Ishikawa (cell line): Measurements from ENCODE around the gene MVD.

Experiments used
- CEBPB ChIP-seq: IDR thresholded peaks from 2 replicates; pipeline ENCODE4 v1.6.1; 2012
- CREB1 ChIP-seq: IDR thresholded peaks from 2 replicates; pipeline ENCODE4 v1.6.1; 2012; ENCODE audit warnings: low read depth
- EGR1 ChIP-seq: IDR thresholded peaks from 2 replicates; pipeline ENCODE4 v1.6.1; 2012
- EP300 ChIP-seq: IDR thresholded peaks from 2 replicates; pipeline ENCODE4 v1.6.1; 2012; ENCODE audit warnings: borderline replicate concordance
- FOXM1 ChIP-seq: IDR thresholded peaks from 2 replicates; pipeline ENCODE4 v1.6.1; 2012; ENCODE audit warnings: low read depth, borderline replicate concordance
- NFIC ChIP-seq: IDR thresholded peaks from 2 replicates; pipeline ENCODE4 v1.6.1; 2012
- RAD21 ChIP-seq: IDR thresholded peaks from 2 replicates; pipeline ENCODE4 v1.6.1; 2012; ENCODE audit warnings: low read depth
- TAF1 ChIP-seq: IDR thresholded peaks from 2 replicates; pipeline ENCODE4 v1.6.1; 2012; ENCODE audit warnings: low read depth, mild to moderate bottlenecking
- TCF12 ChIP-seq: IDR thresholded peaks from 2 replicates; pipeline ENCODE4 v1.6.1; 2012; ENCODE audit warnings: low read depth
- TEAD4 ChIP-seq: IDR thresholded peaks from 2 replicates; pipeline ENCODE4 v1.6.1; 2012
- YY1 ChIP-seq: IDR thresholded peaks from 2 replicates; pipeline ENCODE4 v1.6.1; 2012; ENCODE audit warnings: low read depth
- ZBTB7A ChIP-seq: IDR thresholded peaks from 2 replicates; pipeline ENCODE4 v1.6.1; 2012; ENCODE audit warnings: low read depth
- TF ChIP-seq, protein P1 (sequence below): IDR thresholded peaks from 2 replicates; pipeline ENCODE4 v1.6.1; 2012
- TF ChIP-seq, protein P2 (sequence below): IDR thresholded peaks from 2 replicates; pipeline ENCODE4 v1.6.1; 2012
- TF ChIP-seq, protein P3 (sequence below): IDR thresholded peaks from 2 replicates; pipeline ENCODE4 v1.6.1; 2012; ENCODE audit warnings: low read depth, mild to moderate bottlenecking

The MVD gene

GRCh38 chr16:88640498-88641247 lies 22.2 kb downstream of the MVD start:
- TF ChIP-seq ZBTB7A (no peak), CEBPB (no peak)

- TF ChIP-seq RAD21 (no peak), TAF1 (no peak), CEBPB (no peak), CREB1 (no peak), EP300 (no peak), FOXM1 (no peak), YY1 (no peak), ZBTB7A (no peak), TCF12 (no peak), TEAD4 (no peak), EGR1 (no peak), NFIC (no peak)
- TF ChIP-seq, protein P1, sequence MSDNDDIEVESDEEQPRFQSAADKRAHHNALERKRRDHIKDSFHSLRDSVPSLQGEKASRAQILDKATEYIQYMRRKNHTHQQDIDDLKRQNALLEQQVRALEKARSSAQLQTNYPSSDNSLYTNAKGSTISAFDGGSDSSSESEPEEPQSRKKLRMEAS: no peak
- TF ChIP-seq, protein P2, sequence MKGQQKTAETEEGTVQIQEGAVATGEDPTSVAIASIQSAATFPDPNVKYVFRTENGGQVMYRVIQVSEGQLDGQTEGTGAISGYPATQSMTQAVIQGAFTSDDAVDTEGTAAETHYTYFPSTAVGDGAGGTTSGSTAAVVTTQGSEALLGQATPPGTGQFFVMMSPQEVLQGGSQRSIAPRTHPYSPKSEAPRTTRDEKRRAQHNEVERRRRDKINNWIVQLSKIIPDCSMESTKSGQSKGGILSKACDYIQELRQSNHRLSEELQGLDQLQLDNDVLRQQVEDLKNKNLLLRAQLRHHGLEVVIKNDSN: no peak
- TF ChIP-seq, protein P3, sequence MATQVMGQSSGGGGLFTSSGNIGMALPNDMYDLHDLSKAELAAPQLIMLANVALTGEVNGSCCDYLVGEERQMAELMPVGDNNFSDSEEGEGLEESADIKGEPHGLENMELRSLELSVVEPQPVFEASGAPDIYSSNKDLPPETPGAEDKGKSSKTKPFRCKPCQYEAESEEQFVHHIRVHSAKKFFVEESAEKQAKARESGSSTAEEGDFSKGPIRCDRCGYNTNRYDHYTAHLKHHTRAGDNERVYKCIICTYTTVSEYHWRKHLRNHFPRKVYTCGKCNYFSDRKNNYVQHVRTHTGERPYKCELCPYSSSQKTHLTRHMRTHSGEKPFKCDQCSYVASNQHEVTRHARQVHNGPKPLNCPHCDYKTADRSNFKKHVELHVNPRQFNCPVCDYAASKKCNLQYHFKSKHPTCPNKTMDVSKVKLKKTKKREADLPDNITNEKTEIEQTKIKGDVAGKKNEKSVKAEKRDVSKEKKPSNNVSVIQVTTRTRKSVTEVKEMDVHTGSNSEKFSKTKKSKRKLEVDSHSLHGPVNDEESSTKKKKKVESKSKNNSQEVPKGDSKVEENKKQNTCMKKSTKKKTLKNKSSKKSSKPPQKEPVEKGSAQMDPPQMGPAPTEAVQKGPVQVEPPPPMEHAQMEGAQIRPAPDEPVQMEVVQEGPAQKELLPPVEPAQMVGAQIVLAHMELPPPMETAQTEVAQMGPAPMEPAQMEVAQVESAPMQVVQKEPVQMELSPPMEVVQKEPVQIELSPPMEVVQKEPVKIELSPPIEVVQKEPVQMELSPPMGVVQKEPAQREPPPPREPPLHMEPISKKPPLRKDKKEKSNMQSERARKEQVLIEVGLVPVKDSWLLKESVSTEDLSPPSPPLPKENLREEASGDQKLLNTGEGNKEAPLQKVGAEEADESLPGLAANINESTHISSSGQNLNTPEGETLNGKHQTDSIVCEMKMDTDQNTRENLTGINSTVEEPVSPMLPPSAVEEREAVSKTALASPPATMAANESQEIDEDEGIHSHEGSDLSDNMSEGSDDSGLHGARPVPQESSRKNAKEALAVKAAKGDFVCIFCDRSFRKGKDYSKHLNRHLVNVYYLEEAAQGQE: no peak
These were observed 22.8 kb downstream of the MVD start for GRCh38 chr16:88640039-88640495.

GRCh38 chr16:88639231-88640038 lies 23.5 kb downstream of the MVD start:
- TF ChIP-seq, protein P2: 0 out of 2 replicates have a peak, but pooled peaks have one; percentile 22
- TF ChIP-seq FOXM1: no peak

GRCh38 chr16:88638323-88639230 lies 24.3 kb downstream of the MVD start, which contains the start of gene IL17C:
IL17C (plus strand) TSS chr16:88638572; CDS start chr16:88638642, 70 bp downstream.
- peak; percentile 90 for TF ChIP-seq TCF12
- TF ChIP-seq CREB1: no peak
- no peak for TF ChIP-seq RAD21
- TF ChIP-seq FOXM1: no peak
- 0 out of 2 replicates have a peak, but pooled peaks have one; percentile 18 for TF ChIP-seq TEAD4
- TF ChIP-seq, protein P1: peak; percentile 50; the same call in 1 of the 2 replicates
- TF ChIP-seq EGR1: no peak
- TF ChIP-seq, protein P3: no peak
- TF ChIP-seq ZBTB7A: no peak
- TF ChIP-seq, protein P2: no peak
- TF ChIP-seq EP300: no peak
- TF ChIP-seq NFIC: no peak
- no peak for TF ChIP-seq CEBPB
- no peak for TF ChIP-seq TAF1
- TF ChIP-seq YY1: peak; percentile 40; the same call in 1 of the 2 replicates
